Measurements from ENCODE around the gene TMEM212. TPM values are rescaled to one million over a fixed set of nuclear protein-coding genes. Genes with fewer than 3 reads are reported as not detected.

The TMEM212 gene
- total and polyA plus RNA-seq, 2 donors (not counting 3 experiments of a cell fraction or from before 2014, with no cell fraction given) = not detected

DNA sequence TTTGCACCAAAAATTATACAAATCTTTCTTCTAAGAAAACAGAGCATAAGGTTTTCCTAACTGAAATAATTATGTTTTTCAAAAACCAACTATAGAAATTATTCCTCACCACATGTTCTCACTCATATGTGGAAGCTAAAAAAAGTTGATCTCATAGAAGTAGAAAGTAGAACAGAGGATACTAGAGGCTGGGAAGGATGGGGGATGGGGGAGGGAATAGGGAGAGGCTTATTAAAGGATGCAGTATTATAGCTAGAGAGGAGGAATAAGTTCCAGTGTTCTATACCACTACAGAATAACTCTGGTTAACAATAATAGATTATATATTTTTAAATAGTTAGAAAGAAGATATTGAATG, 12.7 kb upstream of the TMEM212 start:
- DNase-seq (ENCODE audit: low read depth, low spot score) (no peak), FAIRE-seq (no peak)
- ChIA-PET CTCF (interaction anchor here (0.7 to 3.3 kb wide), 30 partner anchors 8 to 869 kb away, joined by 3 to 62 read pairs (median 6); partner anchors contain the start of genes FNDC3B and PLD1), POLR2A (interaction anchor here (1.0 to 2.2 kb wide), 2 partner anchors 21 to 35 kb away, joined by 4 to 6 read pairs; partner anchors contain the start of gene PLD1)
- Histone ChIP-seq H3K36me3 (ENCODE audit: control insufficient read depth in 2 of 2, extremely low read depth in 1 of 2, insufficient read depth in 2 of 2, low read length in 2 of 2) (no peaks in the 10 kb centered on the region), H3K79me2 (ENCODE audit: control insufficient read depth, insufficient read depth, low read length) (no peaks in the 10 kb centered on the region), H3K9me1 (replicated peaks; ENCODE audit: control insufficient read depth, extremely low read depth, insufficient read depth, low read length) (no peaks in the 10 kb centered on the region), H3K9me3 (replicated peaks; ENCODE audit: control insufficient read depth, insufficient read depth, low read length) (no peaks in the 10 kb centered on the region), H3K4me2 (ENCODE audit: insufficient read depth, low read length) (peak overlapping the region; percentile 61), H3K4me3 (replicated peaks in 1 of 3; ENCODE audit: insufficient read depth in 1 of 3, low read depth in 1 of 3, low read length in 3 of 3) (no peak overlapping the region), H3K9ac (replicated peaks; ENCODE audit: extremely low read depth, insufficient read depth, low read length) (peak overlapping the region; percentile 63), H2AFZ (ENCODE audit: low read depth, low read length) (no peak overlapping the region), H3K27me3 (ENCODE audit: control insufficient read depth in 2 of 2, insufficient read depth in 2 of 2, low read length in 2 of 2) (no peaks in the 10 kb centered on the region), H3K4me1 (ENCODE audit: control insufficient read depth, extremely low read depth, insufficient read depth, low read length) (peaks cover 50% of the 10 kb centered on the region), H4K20me1 (replicated peaks; ENCODE audit: control insufficient read depth, extremely low read depth, insufficient read depth, low read length) (no peaks in the 10 kb centered on the region), H3K27ac (ENCODE audit: insufficient read depth, low read depth, low read length) (peak overlapping the region; percentile 74)
- no TSS peak for BruUV-seq (replicated peaks)
- intact Hi-C loops (cut with micrococcal nuclease) = loop anchor here (1.0 to 2.0 kb wide), 5 partner anchors 20 to 782 kb away; partner anchors contain the start of gene PLD1
- dilution Hi-C loops (cut with MboI; ENCODE audit: extremely low pct_ligation_motif_present, low sequenced_read_pairs) = no loop called here
- TF ChIP-seq POLR2A (IDR thresholded peaks at IDR 0.05; ENCODE audit: low read depth, low read length) (no peak), CTCF (IDR thresholded peaks at IDR 0.05; ENCODE audit: extremely low read depth in 1 of 2, insufficient read depth in 1 of 2, low read depth in 1 of 2, low read length in 2 of 2) (no peak), MYC (IDR thresholded peaks at IDR 0.05; ENCODE audit: low read depth, low read length) (no peak), POLR2AphosphoS5 (IDR thresholded peaks at IDR 0.05; ENCODE audit: insufficient read depth, low read depth, low read length) (no peak), EZH2 (IDR thresholded peaks at IDR 0.05; ENCODE audit: borderline replicate concordance, low read depth, low read length, severe bottlenecking) (no peak), GATA2 (IDR thresholded peaks at IDR 0.05; ENCODE audit: insufficient read depth, insufficient read length, low read depth, low read length) (no peak), FOS (IDR thresholded peaks at IDR 0.05; ENCODE audit: borderline replicate concordance, insufficient read depth, low read length) (no peak), MAX (IDR thresholded peaks at IDR 0.05; ENCODE audit: insufficient read depth, insufficient read length) (no peak), JUN (IDR thresholded peaks at IDR 0.05; ENCODE audit: borderline replicate concordance, insufficient read depth, insufficient read length, low read depth) (no peak)

Data from endothelial cell of umbilical vein (primary cell).